ENCODE measurements around the gene GRID1. TPM values are rescaled to one million over a fixed set of nuclear protein-coding genes. Genes with fewer than 3 reads are reported as not detected.

GRID1 gene
- total RNA-seq, 1 experiment from 2014 or later = 0.37 TPM

DNA sequence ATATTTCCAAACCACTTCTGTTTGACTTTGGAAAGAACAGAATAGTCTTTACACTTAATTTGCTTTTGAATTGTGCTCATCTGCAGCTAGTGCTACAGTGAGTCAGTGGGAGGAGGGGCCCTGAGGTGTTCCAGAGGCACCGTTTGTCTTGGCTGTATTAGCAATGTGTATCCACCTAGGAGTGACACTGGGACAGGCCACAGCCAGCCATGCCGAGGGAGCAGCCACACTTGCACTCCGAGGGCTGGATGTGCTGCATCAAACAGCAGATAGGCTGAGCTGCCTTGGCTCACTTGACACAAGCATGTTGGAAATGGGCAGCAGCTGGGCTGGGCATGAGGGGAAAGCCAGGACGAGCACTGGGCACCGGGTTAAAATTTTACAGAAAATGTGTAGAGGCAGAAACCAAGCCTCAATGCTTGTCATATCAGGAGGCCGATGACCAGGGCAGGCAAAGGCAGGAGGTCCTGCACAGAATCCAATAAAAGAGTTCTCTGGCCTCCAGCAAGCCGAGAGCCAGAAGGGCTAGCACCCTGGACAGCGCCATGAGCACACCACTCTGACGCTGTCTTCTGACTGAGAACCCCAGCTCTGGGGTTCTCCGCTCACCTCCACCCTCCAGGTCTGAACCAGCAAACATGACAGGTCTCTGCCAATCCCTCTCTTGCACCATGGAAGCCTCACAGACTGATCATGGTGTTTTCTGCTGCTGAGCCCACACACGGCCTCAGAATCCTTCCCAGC, 163.3 kb downstream of the GRID1 start (continued):
- TF ChIP-seq, protein P1, sequence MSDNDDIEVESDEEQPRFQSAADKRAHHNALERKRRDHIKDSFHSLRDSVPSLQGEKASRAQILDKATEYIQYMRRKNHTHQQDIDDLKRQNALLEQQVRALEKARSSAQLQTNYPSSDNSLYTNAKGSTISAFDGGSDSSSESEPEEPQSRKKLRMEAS (CRISPR knock-in tag; IDR thresholded peaks at IDR 0.05) = no peak
- TF ChIP-seq, protein P2, sequence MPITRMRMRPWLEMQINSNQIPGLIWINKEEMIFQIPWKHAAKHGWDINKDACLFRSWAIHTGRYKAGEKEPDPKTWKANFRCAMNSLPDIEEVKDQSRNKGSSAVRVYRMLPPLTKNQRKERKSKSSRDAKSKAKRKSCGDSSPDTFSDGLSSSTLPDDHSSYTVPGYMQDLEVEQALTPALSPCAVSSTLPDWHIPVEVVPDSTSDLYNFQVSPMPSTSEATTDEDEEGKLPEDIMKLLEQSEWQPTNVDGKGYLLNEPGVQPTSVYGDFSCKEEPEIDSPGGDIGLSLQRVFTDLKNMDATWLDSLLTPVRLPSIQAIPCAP (CRISPR knock-in tag; IDR thresholded peaks at IDR 0.05) = 0 out of 2 replicates have a peak, but pooled peaks have one; percentile 48
- TF ChIP-seq FOXK1 (CRISPR knock-in tag; IDR thresholded peaks at IDR 0.05) (0 out of 2 replicates have a peak, but pooled peaks have one; percentile 44), ZNF671 (CRISPR knock-in tag; IDR thresholded peaks at IDR 0.05) (no peak), ETV6 (CRISPR knock-in tag; IDR thresholded peaks at IDR 0.05) (0 out of 2 replicates have a peak, but pooled peaks have one; percentile 43), MYBL2 (CRISPR knock-in tag; IDR thresholded peaks at IDR 0.05) (no peak), RORB (CRISPR knock-in tag; IDR thresholded peaks at IDR 0.05) (no peak), SP1 (CRISPR knock-in tag; conservative IDR thresholded peaks at IDR 0.05) (no peak), ZNF138 (CRISPR knock-in tag; conservative IDR thresholded peaks at IDR 0.05) (no peak)
- TF ChIP-seq, protein P3, sequence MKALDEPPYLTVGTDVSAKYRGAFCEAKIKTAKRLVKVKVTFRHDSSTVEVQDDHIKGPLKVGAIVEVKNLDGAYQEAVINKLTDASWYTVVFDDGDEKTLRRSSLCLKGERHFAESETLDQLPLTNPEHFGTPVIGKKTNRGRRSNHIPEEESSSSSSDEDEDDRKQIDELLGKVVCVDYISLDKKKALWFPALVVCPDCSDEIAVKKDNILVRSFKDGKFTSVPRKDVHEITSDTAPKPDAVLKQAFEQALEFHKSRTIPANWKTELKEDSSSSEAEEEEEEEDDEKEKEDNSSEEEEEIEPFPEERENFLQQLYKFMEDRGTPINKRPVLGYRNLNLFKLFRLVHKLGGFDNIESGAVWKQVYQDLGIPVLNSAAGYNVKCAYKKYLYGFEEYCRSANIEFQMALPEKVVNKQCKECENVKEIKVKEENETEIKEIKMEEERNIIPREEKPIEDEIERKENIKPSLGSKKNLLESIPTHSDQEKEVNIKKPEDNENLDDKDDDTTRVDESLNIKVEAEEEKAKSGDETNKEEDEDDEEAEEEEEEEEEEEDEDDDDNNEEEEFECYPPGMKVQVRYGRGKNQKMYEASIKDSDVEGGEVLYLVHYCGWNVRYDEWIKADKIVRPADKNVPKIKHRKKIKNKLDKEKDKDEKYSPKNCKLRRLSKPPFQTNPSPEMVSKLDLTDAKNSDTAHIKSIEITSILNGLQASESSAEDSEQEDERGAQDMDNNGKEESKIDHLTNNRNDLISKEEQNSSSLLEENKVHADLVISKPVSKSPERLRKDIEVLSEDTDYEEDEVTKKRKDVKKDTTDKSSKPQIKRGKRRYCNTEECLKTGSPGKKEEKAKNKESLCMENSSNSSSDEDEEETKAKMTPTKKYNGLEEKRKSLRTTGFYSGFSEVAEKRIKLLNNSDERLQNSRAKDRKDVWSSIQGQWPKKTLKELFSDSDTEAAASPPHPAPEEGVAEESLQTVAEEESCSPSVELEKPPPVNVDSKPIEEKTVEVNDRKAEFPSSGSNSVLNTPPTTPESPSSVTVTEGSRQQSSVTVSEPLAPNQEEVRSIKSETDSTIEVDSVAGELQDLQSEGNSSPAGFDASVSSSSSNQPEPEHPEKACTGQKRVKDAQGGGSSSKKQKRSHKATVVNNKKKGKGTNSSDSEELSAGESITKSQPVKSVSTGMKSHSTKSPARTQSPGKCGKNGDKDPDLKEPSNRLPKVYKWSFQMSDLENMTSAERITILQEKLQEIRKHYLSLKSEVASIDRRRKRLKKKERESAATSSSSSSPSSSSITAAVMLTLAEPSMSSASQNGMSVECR (CRISPR knock-in tag; IDR thresholded peaks at IDR 0.05; ENCODE audit: borderline replicate concordance) = 0 out of 2 replicates have a peak, but pooled peaks have one; percentile 43
- TF ChIP-seq, protein P4, sequence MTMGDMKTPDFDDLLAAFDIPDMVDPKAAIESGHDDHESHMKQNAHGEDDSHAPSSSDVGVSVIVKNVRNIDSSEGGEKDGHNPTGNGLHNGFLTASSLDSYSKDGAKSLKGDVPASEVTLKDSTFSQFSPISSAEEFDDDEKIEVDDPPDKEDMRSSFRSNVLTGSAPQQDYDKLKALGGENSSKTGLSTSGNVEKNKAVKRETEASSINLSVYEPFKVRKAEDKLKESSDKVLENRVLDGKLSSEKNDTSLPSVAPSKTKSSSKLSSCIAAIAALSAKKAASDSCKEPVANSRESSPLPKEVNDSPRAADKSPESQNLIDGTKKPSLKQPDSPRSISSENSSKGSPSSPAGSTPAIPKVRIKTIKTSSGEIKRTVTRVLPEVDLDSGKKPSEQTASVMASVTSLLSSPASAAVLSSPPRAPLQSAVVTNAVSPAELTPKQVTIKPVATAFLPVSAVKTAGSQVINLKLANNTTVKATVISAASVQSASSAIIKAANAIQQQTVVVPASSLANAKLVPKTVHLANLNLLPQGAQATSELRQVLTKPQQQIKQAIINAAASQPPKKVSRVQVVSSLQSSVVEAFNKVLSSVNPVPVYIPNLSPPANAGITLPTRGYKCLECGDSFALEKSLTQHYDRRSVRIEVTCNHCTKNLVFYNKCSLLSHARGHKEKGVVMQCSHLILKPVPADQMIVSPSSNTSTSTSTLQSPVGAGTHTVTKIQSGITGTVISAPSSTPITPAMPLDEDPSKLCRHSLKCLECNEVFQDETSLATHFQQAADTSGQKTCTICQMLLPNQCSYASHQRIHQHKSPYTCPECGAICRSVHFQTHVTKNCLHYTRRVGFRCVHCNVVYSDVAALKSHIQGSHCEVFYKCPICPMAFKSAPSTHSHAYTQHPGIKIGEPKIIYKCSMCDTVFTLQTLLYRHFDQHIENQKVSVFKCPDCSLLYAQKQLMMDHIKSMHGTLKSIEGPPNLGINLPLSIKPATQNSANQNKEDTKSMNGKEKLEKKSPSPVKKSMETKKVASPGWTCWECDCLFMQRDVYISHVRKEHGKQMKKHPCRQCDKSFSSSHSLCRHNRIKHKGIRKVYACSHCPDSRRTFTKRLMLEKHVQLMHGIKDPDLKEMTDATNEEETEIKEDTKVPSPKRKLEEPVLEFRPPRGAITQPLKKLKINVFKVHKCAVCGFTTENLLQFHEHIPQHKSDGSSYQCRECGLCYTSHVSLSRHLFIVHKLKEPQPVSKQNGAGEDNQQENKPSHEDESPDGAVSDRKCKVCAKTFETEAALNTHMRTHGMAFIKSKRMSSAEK (CRISPR knock-in tag; IDR thresholded peaks at IDR 0.05; ENCODE audit: borderline replicate concordance) = no peak
- TF ChIP-seq, protein P5, sequence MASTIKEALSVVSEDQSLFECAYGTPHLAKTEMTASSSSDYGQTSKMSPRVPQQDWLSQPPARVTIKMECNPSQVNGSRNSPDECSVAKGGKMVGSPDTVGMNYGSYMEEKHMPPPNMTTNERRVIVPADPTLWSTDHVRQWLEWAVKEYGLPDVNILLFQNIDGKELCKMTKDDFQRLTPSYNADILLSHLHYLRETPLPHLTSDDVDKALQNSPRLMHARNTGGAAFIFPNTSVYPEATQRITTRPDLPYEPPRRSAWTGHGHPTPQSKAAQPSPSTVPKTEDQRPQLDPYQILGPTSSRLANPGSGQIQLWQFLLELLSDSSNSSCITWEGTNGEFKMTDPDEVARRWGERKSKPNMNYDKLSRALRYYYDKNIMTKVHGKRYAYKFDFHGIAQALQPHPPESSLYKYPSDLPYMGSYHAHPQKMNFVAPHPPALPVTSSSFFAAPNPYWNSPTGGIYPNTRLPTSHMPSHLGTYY (CRISPR knock-in tag; IDR thresholded peaks at IDR 0.05) = no peak
- TF ChIP-seq, protein P6, sequence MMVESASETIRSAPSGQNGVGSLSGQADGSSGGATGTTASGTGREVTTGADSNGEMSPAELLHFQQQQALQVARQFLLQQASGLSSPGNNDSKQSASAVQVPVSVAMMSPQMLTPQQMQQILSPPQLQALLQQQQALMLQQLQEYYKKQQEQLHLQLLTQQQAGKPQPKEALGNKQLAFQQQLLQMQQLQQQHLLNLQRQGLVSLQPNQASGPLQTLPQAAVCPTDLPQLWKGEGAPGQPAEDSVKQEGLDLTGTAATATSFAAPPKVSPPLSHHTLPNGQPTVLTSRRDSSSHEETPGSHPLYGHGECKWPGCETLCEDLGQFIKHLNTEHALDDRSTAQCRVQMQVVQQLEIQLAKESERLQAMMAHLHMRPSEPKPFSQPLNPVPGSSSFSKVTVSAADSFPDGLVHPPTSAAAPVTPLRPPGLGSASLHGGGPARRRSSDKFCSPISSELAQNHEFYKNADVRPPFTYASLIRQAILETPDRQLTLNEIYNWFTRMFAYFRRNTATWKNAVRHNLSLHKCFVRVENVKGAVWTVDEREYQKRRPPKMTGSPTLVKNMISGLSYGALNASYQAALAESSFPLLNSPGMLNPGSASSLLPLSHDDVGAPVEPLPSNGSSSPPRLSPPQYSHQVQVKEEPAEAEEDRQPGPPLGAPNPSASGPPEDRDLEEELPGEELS (CRISPR knock-in tag; IDR thresholded peaks at IDR 0.05) = peak; percentile 25; the same call in 1 of the 2 replicates
- TF ChIP-seq, protein P7, sequence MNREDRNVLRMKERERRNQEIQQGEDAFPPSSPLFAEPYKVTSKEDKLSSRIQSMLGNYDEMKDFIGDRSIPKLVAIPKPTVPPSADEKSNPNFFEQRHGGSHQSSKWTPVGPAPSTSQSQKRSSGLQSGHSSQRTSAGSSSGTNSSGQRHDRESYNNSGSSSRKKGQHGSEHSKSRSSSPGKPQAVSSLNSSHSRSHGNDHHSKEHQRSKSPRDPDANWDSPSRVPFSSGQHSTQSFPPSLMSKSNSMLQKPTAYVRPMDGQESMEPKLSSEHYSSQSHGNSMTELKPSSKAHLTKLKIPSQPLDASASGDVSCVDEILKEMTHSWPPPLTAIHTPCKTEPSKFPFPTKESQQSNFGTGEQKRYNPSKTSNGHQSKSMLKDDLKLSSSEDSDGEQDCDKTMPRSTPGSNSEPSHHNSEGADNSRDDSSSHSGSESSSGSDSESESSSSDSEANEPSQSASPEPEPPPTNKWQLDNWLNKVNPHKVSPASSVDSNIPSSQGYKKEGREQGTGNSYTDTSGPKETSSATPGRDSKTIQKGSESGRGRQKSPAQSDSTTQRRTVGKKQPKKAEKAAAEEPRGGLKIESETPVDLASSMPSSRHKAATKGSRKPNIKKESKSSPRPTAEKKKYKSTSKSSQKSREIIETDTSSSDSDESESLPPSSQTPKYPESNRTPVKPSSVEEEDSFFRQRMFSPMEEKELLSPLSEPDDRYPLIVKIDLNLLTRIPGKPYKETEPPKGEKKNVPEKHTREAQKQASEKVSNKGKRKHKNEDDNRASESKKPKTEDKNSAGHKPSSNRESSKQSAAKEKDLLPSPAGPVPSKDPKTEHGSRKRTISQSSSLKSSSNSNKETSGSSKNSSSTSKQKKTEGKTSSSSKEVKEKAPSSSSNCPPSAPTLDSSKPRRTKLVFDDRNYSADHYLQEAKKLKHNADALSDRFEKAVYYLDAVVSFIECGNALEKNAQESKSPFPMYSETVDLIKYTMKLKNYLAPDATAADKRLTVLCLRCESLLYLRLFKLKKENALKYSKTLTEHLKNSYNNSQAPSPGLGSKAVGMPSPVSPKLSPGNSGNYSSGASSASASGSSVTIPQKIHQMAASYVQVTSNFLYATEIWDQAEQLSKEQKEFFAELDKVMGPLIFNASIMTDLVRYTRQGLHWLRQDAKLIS (CRISPR knock-in tag; IDR thresholded peaks at IDR 0.05; ENCODE audit: borderline replicate concordance) = no peak
- TF ChIP-seq, protein P8, sequence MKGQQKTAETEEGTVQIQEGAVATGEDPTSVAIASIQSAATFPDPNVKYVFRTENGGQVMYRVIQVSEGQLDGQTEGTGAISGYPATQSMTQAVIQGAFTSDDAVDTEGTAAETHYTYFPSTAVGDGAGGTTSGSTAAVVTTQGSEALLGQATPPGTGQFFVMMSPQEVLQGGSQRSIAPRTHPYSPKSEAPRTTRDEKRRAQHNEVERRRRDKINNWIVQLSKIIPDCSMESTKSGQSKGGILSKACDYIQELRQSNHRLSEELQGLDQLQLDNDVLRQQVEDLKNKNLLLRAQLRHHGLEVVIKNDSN (CRISPR knock-in tag; IDR thresholded peaks at IDR 0.05) = no peak

Measured in WTC11 (cell line).